Measurements from ENCODE around the gene UQCC3. TPM values are rescaled to one million over a fixed set of nuclear protein-coding genes. Genes with fewer than 3 reads are reported as not detected.
A peak's percentile ranks its signal among the peaks of the same experiment; 100 is the strongest.

UQCC3 gene
- total and polyA plus RNA-seq, 12 donors = 3.9 to 23.0 (median 5.7) TPM

DNA sequence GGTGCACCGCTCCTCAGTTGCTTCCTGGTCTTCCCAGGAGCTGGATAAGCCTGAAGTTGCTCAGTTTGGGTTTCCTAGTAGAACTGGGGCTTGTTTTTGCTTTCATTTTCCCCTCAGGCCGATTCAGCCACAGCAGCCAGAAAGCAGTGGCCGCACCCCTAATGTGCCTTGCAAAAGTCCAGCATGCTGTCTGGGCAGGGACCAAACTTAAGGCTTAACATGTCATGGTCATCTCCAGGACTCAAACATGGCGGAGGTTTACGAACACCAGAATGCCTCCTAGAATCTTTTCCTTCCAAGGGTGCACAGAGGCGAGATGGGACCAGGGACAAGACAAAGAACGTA lies 38.5 kb downstream of the UQCC3 start:
- no peak for DNase-seq
- peaks cover 0 to 50% (median 18%) of the 10 kb centered on the region in 9 donors for H3K36me3 ChIP-seq
- peaks cover 26 to 75% (median 48%) of the 10 kb centered on the region in 9 donors for H3K4me1 ChIP-seq
- WGBS, 2 donors = 59 to 69% methylated on average over 7 of the region's 7 CpGs
- no peaks in the 10 kb centered on the region for H3K9me3 ChIP-seq
- ATAC-seq = peak in 2 of 8 donors; percentile 1 to 5
- peak overlapping the region; percentile 89 to 100 (median 98) for H3K27ac ChIP-seq
- H3K27me3 ChIP-seq = no peaks in the 10 kb centered on the region
- TF ChIP-seq, protein P1, sequence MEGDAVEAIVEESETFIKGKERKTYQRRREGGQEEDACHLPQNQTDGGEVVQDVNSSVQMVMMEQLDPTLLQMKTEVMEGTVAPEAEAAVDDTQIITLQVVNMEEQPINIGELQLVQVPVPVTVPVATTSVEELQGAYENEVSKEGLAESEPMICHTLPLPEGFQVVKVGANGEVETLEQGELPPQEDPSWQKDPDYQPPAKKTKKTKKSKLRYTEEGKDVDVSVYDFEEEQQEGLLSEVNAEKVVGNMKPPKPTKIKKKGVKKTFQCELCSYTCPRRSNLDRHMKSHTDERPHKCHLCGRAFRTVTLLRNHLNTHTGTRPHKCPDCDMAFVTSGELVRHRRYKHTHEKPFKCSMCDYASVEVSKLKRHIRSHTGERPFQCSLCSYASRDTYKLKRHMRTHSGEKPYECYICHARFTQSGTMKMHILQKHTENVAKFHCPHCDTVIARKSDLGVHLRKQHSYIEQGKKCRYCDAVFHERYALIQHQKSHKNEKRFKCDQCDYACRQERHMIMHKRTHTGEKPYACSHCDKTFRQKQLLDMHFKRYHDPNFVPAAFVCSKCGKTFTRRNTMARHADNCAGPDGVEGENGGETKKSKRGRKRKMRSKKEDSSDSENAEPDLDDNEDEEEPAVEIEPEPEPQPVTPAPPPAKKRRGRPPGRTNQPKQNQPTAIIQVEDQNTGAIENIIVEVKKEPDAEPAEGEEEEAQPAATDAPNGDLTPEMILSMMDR (IDR thresholded peaks at IDR 0.05) = no peak
- intact Hi-C loops (cut with DNase I) = no loop called here
- H3K4me3 ChIP-seq = peak overlapping the region; percentile 47 to 75 (median 68)

DNA sequence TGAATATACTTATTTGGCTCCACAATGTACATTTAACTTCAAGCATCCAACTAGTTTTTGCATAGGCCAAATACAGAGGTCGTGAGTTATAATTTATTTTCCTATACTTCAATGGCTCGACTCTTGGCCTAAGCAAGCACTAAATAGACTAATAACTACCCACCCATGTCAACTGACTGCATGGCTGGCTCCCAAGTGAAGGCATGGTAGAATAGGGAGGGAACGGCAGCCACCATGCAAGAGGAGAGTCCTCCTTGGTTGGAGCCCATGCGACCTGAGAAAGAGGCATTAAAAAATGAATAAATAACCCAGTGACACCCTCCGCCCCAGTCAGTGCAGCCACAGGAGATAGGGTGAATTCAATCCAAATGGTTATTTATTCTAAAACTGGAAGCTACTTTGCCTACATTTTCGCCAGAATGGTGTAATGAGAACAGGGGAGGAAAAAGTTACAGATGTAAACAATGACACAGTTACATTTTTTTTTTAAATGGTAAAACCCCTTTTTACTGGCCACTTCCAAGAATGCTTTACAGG lies 40.9 kb downstream of the UQCC3 start:
- Histone ChIP-seq H3K36me3 (peaks cover 0 to 73% (median 30%) of the 10 kb centered on the region in 9 donors), H3K27me3 (no peaks in the 10 kb centered on the region), H3K9me3 (no peaks in the 10 kb centered on the region), H3K4me3 (no peak overlapping the region), H3K4me1 (peaks cover 15 to 55% (median 33%) of the 10 kb centered on the region in 9 donors), H3K27ac (peak overlapping the region in 8 of 10 donors; percentile 50 to 78 (median 64))
- TF ChIP-seq, protein P1 (IDR thresholded peaks at IDR 0.05) = no peak
- ATAC-seq (no peak), DNase-seq (no peak)
- intact Hi-C loops (cut with DNase I) = no loop called here
- WGBS, 2 donors = 84 to 88% methylated on average over 6 of the region's 6 CpGs

DNA sequence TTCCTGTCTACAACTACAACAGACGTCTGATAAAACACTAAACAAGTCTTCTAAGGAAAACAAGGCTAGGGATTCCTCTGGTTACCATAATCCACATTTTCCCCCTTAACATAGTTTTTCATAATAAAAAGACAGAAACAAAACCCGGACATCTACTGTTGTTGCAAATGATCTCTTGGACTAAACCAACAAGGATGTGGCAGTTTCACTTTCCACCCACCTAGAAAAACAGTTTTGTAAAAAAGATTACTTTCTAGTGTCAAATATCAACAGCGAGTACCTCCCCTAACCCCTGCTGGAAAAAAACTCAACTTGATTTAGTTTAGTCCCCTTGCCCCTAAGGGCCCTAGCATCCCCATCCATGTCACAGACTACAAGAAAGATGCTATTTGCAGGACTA lies 41.4 kb downstream of the UQCC3 start:
- peaks cover 0 to 79% (median 35%) of the 10 kb centered on the region in 9 donors for H3K36me3 ChIP-seq
- peaks cover 15 to 57% (median 33%) of the 10 kb centered on the region in 9 donors for H3K4me1 ChIP-seq
- WGBS, 2 donors = 69 to 81% methylated on average over 3 of the region's 3 CpGs

DNA sequence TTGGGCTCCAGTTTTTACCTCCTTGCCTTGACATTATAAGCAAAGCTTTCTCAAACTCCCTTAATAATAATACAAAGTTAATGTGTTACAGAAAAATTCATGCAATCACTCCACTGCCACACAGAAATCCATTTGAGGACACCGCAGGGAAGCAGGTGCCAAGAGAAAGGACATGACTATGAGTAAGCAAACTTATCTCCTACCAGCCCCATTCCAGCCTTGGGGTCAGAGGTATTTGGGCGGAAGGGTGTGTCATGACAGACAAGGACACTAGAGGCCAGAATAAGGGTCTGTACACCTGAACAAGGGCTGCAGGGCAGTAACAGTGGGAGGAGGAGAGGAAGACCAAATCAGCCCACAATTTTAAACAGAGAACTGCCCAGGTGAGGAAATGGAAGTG lies 41.9 kb downstream of the UQCC3 start:
- TF ChIP-seq, protein P1 (IDR thresholded peaks at IDR 0.05) = no peak
- Histone ChIP-seq H3K9me3 (no peaks in the 10 kb centered on the region), H3K27me3 (no peaks in the 10 kb centered on the region), H3K4me3 (no peak overlapping the region), H3K27ac (peak overlapping the region in 9 of 10 donors; percentile 19 to 78 (median 64)), H3K36me3 (peaks cover 0 to 83% (median 40%) of the 10 kb centered on the region in 9 donors), H3K4me1 (peaks cover 13 to 54% (median 32%) of the 10 kb centered on the region in 9 donors)
- 55 to 65% methylated on average over 2 of the region's 2 CpGs for WGBS, 2 donors
- DNase-seq = no peak
- ATAC-seq = peak in 2 of 8 donors; percentile 27 to 30
- intact Hi-C loops (cut with DNase I) = no loop called here

More for the DNA sequence above, 41.4 kb downstream of the UQCC3 start:
- ATAC-seq (no peak), DNase-seq (no peak)
- no peaks in the 10 kb centered on the region for H3K27me3 ChIP-seq
- TF ChIP-seq, protein P1 (IDR thresholded peaks at IDR 0.05) = no peak
- no peak overlapping the region for H3K4me3 ChIP-seq
- H3K27ac ChIP-seq = peak overlapping the region in 9 of 10 donors; percentile 19 to 78 (median 64)
- intact Hi-C loops (cut with DNase I) = no loop called here
- H3K9me3 ChIP-seq = no peaks in the 10 kb centered on the region

All from heart right ventricle (tissue), 16 donors.